Pons (tissue), 1 donor: Measurements from ENCODE around the gene RAD9A.
A peak's percentile ranks its signal among the peaks of the same experiment; 100 is the strongest.
"Not testable (repeated sequence)": the region's sequence is repeated elsewhere in the genome, so short reads cannot be mapped to it uniquely, and the experiment has no call there.

ENCODE experiments used
- DNase-seq: peaks from one replicate; pipeline ENCODE4 v3.0.0-alpha.2; 2016; ENCODE audit warnings: low spot score

The RAD9A gene

DNA sequence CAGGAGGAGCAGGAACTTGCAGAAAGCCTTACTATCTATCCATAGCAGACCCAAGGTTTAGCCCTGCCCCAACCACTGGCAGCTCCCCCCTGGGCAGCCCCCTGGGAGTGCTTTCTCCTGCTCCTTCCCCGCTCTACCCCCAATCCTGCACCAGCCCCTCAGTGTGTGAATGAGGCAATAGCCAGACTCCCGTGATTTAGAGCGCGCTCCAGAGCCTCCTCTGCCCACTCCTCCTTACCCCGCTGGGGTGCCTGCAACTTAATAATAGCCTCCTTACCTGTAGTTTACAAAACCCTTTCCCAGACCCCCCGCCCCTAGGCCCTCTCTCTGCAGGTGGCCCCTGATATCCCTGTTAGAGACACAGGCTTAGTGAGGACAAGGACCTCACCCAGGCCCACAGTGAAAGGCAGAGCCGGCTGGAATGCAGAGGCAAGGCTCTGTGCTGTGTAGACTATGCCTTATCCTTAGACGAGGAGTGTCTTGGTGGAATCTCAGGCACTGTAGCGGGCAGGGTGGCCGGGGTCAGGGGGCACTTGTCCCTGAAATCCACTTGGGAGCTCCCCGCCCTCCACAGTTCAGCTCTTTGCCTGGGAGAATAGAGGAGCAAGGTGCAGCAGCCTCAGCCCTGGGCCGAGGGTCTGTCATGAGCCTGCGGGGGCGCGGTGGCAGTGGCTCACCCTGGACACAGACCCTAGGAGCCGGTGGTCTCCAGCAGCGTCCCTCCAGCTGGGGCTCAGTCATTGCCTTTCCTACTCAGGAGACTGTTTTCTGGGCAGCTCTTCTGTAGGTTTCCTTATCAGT is 19.4 kb downstream of the RAD9A start:
- DNase-seq: no peak

DNA sequence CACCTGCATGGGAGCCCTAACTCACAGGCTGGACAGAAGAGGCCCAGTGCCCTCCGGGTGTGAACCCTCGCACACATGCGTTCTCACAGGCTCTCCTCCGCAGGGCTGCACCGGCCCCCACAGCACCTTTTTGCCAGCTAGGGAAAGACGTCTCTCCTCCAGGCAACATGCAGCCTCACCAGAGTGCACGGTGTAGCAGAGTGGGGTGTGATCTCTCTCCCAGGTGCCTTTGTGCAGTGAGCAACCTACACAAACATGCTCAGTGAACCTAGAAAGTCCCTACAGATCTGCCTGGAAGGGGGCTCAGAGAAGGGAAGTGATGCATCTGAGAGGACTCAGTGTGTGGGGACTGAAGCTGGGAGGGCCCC is 20.0 kb downstream of the RAD9A start:
- DNase-seq: no peak

DNA sequence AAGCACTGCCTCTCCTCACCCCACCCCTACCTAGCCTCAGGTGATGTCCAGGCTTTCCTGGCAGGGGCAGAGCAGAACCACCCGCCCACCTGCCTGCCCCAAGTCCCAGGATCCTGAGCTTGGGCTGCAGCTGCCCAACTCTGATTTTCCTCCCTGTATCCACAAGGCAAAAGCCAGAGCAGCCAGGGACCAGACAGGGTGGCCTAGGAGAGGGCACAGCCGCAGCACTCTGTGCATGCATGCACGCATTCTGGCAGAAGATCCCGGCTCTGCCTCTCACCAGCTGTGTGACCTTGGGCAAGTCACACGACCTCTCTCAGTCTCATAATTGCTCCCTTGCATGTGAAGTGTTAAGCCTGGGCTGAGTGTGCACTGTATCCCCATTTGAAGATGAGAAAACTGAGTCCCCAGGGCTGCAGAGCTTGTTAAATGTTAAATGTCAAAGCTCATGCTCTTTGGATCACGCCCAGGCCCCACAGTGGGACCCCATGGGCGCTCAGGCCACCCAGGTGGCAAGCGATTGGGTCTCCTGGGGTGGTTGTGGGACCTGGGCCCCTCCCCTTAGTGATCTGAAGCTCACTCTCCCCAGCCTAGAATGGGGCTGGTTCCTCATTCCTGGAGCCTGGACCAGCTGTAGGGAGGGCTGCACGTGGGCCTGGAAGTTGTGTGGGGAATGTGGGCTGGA is 20.9 kb downstream of the RAD9A start:
- DNase-seq: no peak

DNA sequence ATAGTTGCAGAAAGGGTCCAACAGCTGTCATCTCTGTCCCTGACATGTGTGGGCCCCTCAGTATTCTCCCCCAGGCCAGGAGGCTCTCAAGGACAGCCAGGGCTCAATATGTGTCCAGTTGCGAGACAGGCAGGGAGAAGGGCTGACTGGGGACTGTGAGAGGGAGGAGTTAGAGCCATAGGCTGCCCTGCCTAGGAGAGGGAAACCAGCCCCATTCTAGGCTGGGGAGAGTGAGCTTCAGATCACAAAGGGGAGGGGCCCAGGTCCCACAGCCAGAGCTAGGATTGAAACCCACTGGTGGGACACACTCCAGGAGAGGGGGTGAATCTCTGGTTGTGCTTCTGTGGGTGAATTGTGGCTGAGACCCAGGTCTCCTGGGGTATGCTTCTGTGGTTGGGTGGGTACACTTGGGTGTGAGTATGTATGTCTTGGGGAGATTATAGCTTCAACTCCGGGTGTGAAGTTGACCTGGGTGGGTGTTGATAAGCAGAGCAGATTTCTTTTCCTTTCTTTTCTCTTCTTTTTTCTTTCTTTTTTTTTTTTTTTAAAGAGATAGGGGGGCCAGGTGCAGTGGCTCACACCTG is 21.6 kb downstream of the RAD9A start:
- DNase-seq: peak; percentile 45

DNA sequence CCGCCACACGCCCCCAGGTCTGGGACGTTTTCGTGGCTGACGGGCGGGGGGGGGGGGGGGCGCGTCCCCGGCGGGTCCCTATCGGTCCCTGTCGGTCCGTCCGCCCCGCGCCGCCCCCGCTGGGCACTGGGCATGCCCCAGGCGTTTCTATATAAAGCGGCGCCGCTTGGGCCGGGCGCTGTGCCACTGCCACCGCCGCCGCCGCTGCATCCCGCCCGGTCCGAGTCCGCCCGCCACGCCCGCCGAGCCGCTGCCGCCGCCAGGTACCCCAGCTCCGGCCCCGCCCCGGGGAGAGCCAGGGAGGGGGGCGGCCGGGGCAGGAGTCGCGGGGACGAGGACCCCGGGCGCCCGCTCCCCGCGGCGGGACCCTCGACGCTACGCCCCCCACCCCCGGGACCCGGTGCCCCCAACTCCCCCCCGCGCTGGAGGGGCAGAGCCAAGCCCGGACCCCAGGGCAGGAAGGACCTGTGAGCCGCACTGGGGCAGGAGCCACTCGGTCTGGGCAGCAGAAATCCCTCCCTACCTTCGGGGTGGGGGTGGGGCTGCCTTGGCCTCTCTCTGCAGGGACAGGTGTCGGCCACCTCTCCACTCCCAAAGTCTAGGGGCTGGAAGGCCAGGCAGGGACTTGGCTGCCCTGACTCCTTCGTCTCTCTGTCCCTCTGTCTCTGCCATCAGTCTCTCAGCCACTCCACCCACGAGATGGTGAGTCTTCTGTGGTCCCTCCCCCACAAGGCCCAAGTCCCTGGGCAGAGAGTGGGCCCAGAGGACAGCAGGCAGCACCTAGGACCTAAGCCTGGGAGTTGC is 23.9 kb downstream of the RAD9A start, which contains the start of gene CARNS1:
Gene CARNS1 (plus strand): TSS at position 178 of the 804 bp plus-strand sequence. CDS start 522 bp downstream, at position 700.
- DNase-seq: no peak

DNA sequence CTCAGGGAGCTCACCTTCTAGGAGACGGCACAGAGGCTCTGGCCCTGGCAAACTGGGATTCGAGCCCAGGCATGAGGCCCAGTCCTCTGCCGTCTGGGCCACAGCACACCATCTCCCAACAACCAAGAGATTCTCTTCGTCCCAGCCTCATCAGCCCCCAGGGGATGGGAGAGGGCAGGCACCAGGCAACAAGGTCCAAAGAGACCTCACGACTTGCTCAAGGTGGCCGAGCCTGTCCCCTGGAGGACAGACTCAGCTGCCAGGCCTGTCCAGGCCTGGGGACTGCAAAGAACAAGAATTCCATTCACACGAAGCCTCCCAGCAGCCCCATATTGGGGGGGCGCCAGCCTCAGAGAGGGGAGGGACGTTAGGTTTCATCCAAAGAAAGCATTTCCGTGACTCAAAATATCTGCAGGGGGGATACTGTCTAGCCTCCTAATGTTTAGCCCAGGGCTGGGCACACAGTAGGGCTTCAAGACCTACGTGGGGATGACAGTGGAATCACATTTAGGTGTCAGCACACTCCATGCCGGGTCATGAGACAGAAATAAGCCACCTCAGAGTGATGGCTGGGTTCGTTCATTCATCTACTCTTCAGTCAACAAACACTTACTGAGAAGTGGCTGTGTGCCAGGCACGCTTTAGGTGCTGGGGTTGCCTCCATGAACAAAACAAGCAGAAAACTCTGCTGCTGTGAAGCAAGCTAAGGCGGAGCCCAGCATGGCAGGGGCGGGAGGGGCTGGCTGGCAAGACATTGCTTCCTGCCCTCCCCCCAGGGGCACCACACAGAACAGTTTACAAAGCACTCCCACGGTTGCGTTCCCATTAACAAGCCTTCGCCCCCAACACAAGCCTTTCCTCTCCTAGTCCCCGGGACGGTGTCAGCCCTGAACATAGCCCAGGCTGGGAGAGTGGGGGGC is 24.9 kb downstream of the RAD9A start:
- peak; percentile 58 for DNase-seq

DNA sequence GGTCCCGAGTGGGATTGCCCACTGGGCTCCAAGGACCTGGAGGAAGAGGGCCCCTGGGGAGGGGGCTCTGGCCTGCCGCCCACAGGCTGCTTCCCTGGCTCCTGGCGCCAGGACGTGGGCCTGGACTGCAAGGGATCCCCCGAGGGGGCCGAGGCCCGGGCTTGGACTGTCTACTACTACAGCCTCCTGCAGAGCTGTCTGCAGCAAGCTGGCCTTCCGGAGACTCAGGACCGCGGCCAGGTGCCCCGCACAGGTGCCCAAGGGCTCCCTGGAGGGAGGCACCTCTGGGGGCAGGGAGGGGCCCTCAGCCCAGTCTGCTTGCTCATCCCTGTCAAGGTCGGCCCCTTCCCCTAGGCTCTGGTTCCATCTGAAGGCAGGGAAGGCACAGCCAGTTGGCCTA is 25.6 kb downstream of the RAD9A start:
- no peak for DNase-seq

DNA sequence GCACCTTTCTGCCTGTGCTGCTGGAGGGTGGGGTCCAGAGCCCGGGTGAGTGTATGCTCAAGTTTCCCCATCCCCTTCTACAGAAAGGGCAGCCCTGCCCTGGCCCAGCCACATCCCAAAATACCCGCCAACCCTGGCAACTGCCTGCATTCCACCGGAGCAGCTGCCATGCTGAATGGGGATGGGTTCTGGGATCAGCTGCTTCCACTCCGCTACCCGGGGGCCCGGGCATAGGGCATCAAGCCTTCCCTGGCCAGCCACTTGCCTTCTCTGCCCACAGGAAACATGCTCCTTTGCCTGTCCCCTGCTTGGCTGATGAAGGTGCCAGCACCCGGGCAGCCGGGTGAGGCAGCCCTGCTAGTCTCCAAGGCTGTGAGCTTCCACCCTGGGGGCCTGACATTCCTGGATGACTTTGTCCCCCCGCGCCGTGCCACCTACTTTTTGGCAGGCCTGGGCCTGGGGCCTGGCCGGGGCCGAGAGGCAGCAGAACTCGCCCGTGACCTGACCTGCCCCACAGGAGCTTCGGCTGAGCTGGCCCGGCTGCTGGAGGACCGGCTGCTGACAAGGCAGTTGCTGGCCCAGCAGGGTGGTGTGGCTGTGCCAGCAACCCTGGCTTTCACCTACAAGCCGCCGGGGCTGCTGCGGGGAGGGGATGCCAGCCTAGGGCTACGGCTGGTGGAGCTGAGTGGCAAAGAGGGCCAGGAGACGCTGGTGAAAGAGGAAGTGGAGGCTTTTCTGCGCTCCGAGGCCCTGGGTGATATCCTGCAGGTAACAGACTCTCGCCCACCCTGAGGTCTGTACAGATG is 26.9 kb downstream of the RAD9A start:
- DNase-seq: peak; percentile 28

DNA sequence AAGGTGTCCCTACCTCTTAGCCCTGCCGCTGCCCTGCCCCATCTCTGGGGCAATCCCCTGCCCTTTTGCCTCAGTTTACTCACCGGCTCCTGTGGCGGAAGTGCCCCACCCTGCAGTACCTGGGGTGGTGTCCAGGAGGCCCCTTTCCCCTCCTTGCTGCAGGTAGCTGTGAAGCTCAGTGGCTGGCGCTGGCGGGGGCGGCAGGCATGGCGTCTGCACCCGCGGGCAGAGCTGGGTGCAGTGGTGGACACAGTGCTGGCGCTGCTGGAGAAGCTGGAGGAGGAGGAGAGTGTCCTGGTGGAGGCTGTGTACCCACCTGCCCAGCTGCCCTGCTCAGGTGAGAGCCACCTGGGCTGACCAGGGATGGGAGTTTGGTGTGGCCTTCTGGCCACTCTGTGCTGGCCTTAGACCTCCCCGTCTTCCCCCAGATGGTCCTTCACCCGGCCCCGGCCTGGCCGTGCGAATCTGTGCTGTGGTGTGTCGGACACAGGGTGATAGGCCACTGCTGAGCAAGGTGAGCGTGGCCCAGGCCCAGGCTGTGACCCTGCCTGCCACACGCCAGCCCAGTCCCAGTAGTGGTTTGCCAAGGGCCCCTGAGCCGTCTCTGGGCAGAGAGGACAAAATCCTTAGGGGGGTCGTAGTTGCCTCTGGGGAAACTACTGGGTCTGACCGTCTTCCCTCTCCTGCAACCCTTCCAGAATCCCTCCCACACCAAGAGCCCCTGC is 27.7 kb downstream of the RAD9A start:
- no peak for DNase-seq

DNA sequence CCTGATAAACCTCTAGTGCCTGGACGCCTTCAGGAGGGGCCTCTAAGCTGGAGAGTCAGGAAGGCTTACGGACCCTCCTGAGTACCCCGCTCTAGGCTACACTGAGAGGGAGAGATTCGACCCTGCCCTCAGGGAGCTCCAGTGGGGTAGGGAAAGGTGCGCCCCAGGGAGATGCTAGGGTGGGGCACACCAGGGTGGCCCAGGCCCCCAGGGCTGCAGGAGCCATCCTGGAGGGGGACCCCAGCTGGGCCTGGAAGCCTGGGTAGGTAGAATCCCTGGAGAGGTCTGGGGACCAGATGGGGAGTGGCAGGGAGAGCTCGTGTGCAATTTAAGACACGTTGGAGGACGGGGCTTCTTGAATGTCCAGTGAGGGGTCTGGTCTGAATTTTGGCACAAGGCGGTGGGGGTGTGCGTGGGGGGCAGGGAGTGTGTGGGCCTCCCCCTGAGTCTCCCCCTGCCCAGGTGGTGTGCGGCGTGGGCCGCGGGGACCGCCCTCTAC is 28.4 kb downstream of the RAD9A start:
- no peak for DNase-seq

DNA sequence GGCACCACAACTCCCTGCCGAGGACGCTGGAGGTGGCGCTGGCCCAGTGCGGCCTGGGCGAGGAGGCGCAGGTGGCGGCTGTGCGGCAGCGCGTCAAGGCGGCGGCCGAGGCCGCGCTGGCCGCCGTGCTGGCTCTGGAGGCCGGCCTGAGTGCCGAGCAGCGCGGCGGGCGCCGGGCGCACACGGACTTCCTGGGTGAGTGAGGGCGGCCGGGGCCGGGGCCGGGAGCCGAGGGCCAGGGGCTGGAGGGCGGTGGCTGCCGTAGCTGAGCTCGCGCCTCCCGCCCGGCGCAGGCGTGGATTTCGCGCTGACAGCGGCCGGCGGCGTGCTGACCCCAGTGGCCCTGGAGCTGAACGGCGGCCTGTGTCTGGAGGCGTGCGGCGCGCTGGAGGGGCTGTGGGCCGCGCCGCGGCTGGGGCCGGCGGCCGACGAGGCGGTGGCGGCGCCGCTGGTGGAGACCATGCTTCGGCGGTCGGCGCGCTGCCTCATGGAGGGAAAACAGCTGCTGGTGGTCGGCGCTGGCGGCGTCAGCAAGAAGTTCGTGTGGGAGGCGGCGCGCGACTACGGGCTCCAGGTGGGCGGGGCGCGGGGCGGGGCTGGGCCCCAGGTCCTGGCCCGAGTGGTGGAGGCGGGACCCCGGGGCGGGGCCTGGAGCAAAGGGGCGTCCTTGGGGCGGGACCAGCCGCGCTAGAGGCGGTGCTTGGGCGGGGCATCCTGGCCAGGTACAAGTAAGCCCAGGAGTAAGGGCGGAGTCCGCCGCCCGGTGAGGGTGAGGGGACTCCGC is 29.1 kb downstream of the RAD9A start:
- DNase-seq: peak; percentile 82

DNA sequence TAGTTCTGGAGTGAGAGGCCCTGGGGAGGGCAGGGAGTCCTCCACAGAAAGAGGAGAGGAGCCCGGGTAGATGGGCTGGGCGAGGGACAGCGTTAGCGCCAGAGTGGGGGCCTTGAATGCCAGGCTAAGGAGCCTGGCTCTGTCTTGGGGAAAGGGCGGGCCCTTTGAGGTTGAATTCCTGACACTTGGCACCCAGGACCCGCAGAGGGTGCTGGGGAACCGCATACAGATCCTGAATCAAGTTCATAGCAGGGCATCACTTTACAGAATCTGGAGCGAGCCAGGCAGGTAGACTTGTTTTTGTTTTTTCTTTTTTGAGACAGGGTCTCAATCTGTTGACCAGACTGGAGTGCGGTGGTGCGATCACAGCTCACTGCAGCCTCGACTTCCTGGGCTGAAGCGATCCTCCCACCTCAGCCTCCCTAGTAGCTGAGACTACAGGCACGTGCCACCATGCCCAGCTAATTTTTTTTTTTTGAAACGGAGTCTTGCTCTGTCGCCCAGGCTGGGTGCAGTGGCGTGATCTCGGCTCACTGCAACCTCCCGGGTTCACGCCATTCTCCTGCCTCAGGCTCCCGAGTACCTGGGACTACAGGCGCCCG is 29.7 kb downstream of the RAD9A start:
- no peak for DNase-seq

DNA sequence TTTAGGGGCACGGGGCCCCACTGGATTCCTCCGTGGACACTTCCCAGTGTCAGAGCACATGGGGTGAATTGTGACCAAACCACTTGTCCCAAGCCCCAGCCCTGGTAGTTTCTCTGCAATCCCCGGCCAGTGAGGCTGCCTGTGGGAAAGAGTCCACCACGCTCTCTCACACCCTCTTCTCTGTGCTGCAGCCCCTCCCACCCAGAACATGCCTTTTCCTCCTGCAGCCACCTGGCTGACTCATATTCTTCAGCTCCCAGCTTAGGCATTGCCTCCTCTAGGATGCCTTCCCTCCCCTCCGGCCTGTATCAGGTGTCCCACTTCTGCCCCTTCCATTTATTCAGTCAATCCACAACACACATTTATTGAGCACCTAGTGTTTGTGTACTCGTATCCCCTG is 31.1 kb downstream of the RAD9A start:
- DNase-seq: no peak

DNA sequence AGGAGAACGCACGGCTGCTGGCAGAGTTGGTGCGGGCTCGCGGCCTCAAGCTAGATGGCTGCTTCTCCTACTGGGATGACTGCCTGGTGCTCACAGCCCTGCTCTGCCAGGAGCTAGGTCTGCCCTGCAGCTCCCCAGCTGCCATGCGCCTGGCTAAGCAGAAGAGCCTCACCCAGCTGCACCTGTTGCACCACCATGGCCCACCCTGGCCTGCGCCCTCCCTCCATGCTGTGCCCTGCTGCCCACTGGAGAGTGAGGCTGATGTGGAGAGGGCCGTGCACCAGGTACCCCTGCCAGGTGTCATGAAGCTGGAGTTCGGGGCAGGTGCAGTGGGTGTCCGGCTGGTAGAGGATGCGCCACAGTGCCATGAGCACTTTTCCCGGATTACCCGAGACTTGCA is 31.7 kb downstream of the RAD9A start:
- DNase-seq: no peak

DNA sequence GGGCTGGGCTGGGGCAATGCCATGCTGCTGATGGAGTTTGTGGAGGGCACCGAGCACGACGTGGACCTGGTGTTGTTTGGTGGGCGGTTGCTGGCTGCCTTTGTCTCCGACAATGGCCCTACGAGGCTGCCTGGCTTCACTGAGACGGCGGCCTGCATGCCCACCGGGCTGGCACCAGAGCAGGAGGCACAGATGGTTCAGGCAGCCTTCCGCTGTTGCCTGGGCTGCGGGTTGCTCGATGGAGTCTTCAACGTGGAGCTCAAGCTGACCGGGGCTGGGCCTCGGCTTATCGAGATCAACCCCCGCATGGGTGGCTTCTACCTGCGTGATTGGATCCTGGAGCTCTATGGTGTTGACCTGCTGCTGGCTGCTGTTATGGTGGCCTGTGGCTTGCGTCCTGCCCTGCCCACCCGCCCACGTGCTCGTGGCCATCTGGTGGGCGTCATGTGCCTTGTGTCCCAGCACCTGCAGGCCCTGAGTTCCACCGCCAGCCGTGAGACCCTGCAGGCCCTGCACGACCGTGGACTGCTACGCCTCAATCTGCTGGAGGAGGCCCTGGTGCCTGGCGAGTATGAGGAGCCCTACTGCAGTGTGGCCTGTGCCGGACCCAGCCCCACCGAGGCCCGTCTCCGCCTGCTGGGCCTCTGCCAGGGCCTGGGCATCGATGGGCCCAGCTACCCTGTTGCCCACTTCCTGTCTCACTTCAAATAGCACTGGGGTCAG is 32.3 kb downstream of the RAD9A start:
- no peak for DNase-seq

DNA sequence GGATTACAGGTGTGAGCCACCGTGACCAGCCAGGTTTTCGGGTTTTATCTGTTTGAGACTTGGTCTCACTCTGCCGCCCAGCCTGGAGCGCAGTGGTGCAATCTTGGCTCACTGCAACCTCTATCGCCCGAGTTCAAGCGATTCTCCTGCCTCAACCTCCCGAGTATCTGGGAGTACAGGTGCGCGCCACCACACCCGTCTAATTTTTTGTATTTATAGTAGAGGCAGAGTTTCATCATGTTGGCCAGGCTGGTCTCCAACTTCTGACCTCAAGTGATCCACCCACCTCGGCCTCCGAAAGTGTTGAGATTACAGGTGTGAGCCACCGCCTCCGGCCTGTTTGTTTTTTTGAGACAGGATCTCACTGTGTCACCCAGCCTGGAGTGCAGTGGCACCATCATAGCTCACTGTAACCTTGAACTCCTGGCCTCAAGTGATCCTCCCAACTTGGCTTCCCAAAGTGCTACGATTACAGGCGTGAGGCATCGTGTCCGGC is 35.6 kb downstream of the RAD9A start:
- not testable (repeated sequence) for DNase-seq
